Mucosa of stomach (tissue), 1 donor: ENCODE measurements around the gene SKP1.
A peak's percentile ranks its signal among the peaks of the same experiment; 100 is the strongest.
"Not testable (repeated sequence)": the region's sequence is repeated elsewhere in the genome, so short reads cannot be mapped to it uniquely, and the experiment has no call there.

ENCODE experiments used
- H3K27me3 ChIP-seq: one replicate; pipeline ENCODE4 v1.7.0; 2013; ENCODE audit warnings: mild to moderate bottlenecking, low read length; ENCODE audit not compliant: control insufficient read depth, insufficient read depth
- H3K36me3 ChIP-seq: one replicate; pipeline ENCODE4 v1.7.0; 2013; ENCODE audit warnings: low read length; ENCODE audit not compliant: control insufficient read depth, insufficient read depth
- H3K4me1 ChIP-seq: one replicate; pipeline ENCODE4 v1.7.0; 2013; ENCODE audit warnings: mild to moderate bottlenecking, low read length; ENCODE audit not compliant: control insufficient read depth, insufficient read depth
- H3K4me3 ChIP-seq: one replicate; pipeline ENCODE4 v1.7.0; 2013; ENCODE audit warnings: low read length
- H3K9ac ChIP-seq: one replicate; pipeline ENCODE4 v1.7.0; 2013; ENCODE audit warnings: mild to moderate bottlenecking, low read length, moderate library complexity
- H3K9me3 ChIP-seq: one replicate; pipeline ENCODE4 v1.7.0; 2013; ENCODE audit warnings: mild to moderate bottlenecking, low read length, moderate library complexity; ENCODE audit not compliant: control insufficient read depth
- donor health status: Pancreatic carcinoma.

Gene SKP1

GRCh38 chr5:134171972-134172371 is 4.8 kb downstream of the SKP1 start:
- Histone ChIP-seq H3K4me3 (no peak overlapping the region), H3K36me3 (no peaks in the 10 kb centered on the region), H3K4me1 (peaks cover 10% of the 10 kb centered on the region), H3K9ac (no peak overlapping the region), H3K27me3 (no peaks in the 10 kb centered on the region), H3K9me3 (no peaks in the 10 kb centered on the region)

DNA sequence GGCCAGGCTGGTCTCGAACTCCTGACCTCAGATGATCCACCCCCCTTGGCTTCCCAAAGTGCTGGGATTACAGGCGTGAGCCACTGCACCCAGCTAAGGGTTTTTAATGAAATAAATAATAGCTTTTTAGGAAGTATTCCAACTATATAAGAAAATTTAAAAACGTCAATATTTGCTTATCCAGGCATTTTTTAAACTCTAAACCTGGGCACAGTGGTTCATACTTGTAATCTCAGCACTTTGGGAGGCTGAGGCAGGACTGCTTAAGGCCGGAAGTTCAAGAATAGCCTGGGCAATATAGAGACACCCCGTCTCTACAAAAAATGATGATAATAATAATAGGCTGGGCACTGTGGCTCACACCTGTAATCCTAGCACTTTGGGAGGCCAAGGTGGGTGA is 14.2 kb downstream of the SKP1 start:
- H3K27me3 ChIP-seq: no peaks in the 10 kb centered on the region
- H3K9me3 ChIP-seq: no peaks in the 10 kb centered on the region
- H3K4me3 ChIP-seq: no peak overlapping the region
- H3K36me3 ChIP-seq: peaks cover 8% of the 10 kb centered on the region
- no peaks in the 10 kb centered on the region for H3K4me1 ChIP-seq
- H3K9ac ChIP-seq: no peak overlapping the region

DNA sequence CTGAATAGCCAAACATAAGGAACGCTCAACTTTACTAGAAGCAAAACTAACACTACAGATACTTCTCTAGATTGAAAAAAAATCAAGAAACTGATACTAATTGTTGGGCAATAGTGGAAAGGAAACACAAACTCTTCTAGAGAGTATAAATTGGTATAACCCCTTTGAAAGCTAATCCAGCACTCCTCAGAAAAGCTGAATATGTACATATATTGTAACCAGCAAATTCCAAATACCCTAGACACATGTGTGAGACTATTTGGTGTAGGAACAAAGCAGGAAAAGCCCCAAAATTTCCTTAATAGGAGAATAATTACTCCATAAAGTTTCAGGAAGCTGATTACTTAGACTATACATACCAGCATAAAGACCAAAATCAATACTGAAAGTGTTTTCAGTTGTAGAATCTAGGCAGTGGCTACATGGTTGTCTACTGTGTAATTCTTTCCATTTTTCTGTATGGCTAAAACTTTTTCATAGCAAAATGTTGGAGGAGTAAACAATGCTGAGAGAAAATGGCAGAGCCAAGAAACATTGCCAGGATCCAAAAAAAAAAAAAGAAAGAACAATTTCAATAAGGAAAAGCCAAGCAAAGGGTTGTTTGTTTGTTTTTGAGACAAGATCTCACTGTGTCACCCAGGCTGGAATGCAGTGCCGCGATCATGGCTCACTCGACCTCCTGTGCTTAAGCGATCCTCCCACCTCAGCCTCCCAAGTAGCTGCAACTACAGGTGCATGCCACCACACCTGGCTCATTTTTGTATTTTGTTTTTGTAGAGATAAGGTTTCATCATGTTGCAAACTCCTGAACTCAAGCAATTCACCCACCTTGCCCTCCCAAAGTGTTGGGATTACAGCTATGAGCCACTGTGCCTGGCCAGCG is 15.0 kb downstream of the SKP1 start:
- no peaks in the 10 kb centered on the region for H3K9me3 ChIP-seq
- H3K36me3 ChIP-seq: peaks cover 8% of the 10 kb centered on the region

DNA sequence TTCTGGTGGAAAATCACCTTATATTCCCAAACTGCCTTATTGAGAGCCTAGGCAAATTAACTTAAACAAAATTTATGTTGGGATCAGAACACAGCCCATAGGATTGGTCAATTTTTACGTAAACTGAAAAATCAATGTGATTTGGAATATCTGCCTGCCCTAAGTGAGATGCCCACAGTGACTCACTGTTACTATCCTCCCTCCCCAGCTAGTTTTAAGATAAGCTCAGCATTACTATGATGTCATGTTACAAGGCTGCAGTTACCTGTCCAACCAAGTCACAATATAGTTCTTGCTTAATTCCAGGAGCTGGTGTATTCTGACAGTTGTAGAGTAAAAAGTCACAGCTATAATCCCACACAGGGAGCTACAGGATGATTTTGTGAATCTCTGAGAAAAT is 23.1 kb downstream of the SKP1 start:
- Histone ChIP-seq H3K27me3 (no peaks in the 10 kb centered on the region), H3K4me1 (peaks cover 12% of the 10 kb centered on the region), H3K9ac (no peak overlapping the region), H3K4me3 (no peak overlapping the region), H3K9me3 (no peaks in the 10 kb centered on the region), H3K36me3 (peaks cover 5% of the 10 kb centered on the region)

More for the DNA sequence above, 15.0 kb downstream of the SKP1 start:
- Histone ChIP-seq H3K4me3 (no peak overlapping the region), H3K27me3 (no peaks in the 10 kb centered on the region), H3K4me1 (no peaks in the 10 kb centered on the region), H3K9ac (no peak overlapping the region)

DNA sequence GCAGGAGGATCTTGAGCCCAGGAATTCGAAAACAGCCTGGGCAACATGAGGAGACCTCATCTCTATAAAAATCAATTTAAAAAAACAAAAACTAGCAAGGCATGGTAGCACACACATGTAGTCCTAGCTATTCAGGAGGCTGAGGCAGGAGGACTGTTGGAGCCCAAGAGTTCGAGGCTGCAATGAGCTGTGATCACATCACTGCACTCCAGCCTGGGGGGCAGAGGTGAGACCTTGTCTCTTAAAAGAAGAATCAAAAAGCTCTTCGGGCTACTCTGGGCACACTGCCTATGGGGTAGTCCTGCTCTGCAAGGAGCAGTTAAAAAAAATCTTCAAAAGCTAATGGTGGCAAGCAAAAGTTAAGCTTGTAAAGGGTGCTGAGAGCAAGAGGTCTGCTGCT is 23.5 kb downstream of the SKP1 start:
- no peaks in the 10 kb centered on the region for H3K27me3 ChIP-seq
- no peak overlapping the region for H3K4me3 ChIP-seq
- H3K9me3 ChIP-seq: no peaks in the 10 kb centered on the region
- H3K9ac ChIP-seq: no peak overlapping the region
- peaks cover 12% of the 10 kb centered on the region for H3K4me1 ChIP-seq
- peaks cover 5% of the 10 kb centered on the region for H3K36me3 ChIP-seq

GRCh38 chr5:134152173-134152832 is 24.4 kb downstream of the SKP1 start:
- not testable (repeated sequence) for H3K9me3 ChIP-seq, H3K36me3 ChIP-seq, H3K9ac ChIP-seq, H3K4me3 ChIP-seq, H3K27me3 ChIP-seq
- peaks cover 12% of the 10 kb centered on the region for H3K4me1 ChIP-seq

DNA sequence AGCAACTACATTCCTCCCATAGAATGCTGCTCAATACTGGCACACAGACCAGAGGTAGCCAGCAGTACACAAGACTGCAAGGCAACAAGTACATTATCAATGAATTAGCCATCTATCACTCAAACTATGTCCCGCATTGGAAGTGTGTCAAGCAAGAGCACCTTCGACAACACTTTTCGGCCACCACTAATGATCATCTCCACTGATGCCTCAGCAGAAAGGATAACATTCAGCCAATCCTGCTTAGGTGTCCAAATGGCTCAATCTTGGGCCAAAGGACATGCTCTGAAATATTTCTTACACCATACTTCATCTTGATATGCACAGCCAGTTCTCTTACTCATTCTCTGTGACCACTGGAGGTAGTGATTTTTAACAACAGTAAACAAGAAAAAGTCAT is 25.0 kb downstream of the SKP1 start:
- H3K9me3 ChIP-seq: no peaks in the 10 kb centered on the region
- no peak overlapping the region for H3K9ac ChIP-seq
- H3K4me1 ChIP-seq: peaks cover 18% of the 10 kb centered on the region
- H3K36me3 ChIP-seq: peaks cover 5% of the 10 kb centered on the region
- H3K27me3 ChIP-seq: no peaks in the 10 kb centered on the region
- H3K4me3 ChIP-seq: no peak overlapping the region

DNA sequence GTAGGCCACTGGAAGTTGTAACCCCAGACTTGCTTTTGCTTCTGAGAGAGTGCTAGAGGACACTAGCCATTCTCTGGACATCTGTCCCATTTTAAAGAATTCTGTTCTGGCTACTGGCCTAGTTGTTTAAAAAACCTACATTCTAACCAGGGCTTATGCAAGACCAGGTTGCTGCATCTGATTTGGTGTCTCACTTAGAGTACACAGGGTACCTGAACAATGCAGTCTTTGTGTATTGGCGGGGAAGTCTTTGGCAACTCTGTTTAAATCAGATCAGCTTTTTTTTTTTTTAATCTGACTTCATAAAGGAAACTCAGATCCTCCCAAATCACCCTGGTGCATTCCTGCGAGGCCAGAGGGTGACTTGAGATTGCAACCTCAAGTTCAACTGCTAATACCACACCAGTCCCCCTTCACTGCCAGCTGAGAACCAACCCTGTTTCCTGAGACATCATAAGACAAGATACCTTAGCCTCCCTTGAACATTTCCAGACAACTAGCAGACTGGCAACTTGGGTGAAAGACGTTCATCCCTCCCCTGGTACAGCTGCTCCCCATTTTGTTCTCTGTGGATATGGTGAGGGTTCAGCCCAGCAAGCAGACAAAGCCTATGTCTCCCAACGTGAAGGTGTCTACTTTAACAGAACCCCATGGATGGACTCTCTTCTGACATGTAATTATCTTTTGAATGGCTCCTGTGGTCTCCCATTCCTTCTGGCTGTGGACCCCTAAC is 27.0 kb downstream of the SKP1 start:
- Histone ChIP-seq H3K4me1 (peaks cover 33% of the 10 kb centered on the region), H3K4me3 (no peak overlapping the region), H3K36me3 (peaks cover 22% of the 10 kb centered on the region), H3K9ac (peak overlapping the region; percentile 6), H3K9me3 (no peaks in the 10 kb centered on the region), H3K27me3 (no peaks in the 10 kb centered on the region)

GRCh38 chr5:134148986-134149539 is 27.7 kb downstream of the SKP1 start:
- H3K9me3 ChIP-seq: no peaks in the 10 kb centered on the region
- H3K9ac ChIP-seq: no peak overlapping the region
- H3K4me3 ChIP-seq: no peak overlapping the region
- no peaks in the 10 kb centered on the region for H3K27me3 ChIP-seq
- peaks cover 26% of the 10 kb centered on the region for H3K36me3 ChIP-seq
- H3K4me1 ChIP-seq: peaks cover 33% of the 10 kb centered on the region

DNA sequence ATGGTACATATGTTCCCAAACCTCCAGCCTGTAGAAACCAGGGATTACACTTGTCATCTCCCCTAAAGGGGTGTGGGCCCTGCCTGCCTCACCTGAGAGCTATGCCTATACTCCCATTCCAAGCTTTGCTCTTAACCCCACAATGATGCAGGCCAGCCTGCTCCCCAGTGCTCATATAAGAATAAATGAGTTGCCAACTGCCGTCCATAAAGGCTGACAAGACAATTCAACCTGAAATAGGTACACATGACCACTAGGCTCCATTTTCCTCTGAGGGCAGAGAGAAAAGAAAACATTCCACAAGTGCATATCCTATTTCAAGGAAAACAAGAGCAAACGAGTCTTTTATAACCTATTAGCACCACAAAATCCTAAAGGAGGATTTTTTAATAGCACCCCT is 28.4 kb downstream of the SKP1 start:
- Histone ChIP-seq H3K36me3 (peaks cover 26% of the 10 kb centered on the region), H3K9ac (no peak overlapping the region), H3K4me1 (peaks cover 33% of the 10 kb centered on the region), H3K4me3 (no peak overlapping the region), H3K9me3 (no peaks in the 10 kb centered on the region), H3K27me3 (no peaks in the 10 kb centered on the region)

DNA sequence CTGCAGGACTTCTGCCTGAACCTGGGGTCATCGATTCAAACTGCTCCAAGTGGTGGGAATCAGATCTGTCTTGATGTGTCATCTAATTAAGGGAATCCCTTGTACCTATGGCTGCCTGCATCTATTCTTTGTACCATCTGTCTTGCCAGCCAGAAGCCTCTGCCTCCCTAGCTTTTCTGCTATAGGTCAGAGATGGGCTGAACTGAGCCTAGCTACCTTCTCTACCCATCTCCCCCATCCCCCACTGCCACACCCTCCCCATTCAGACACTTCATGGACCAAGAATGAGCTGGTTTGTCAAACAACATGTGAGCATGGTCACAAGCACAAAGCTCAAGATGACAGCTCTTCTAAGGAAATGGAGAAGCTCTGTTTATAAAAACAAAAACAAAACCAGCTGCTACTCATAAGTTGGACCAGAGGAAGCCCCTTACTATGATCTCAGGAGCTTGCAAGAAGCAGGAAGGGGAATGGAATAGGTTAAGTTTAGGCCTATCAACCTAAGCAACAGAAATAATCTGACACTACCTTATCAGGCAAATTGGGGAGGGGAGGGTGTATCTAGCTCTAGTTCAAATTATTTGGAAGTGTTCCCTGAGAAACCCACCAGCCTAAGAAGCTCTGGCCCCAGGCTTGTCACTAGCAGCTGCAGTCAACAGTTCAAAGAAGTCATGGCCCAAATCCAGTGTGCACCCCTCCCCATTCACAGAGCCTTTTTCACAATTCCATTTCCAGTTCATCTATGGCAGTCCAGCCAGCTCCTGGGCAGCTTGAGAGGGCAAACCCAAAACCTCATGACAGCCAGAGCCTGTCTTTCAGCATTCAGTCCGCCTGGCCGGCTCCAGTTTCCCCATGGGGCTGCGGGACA is 29.9 kb downstream of the SKP1 start:
- Histone ChIP-seq H3K9me3 (no peaks in the 10 kb centered on the region), H3K27me3 (no peaks in the 10 kb centered on the region), H3K9ac (no peak overlapping the region), H3K36me3 (peaks cover 26% of the 10 kb centered on the region), H3K4me1 (peaks cover 33% of the 10 kb centered on the region), H3K4me3 (no peak overlapping the region)
